Measurements from ENCODE around the gene AGO3. TPM values are rescaled to one million over a fixed set of nuclear protein-coding genes. Genes with fewer than 3 reads are reported as not detected.

AGO3 gene
- total RNA-seq, 1 experiment from 2014 or later: 26.9 TPM

- POLR2A ChIA-PET: no interaction called here
- H3K4me3 ChIP-seq (replicated peaks in 1 of 2; ENCODE audit: low read depth in 1 of 2, low read length in 2 of 2): peak within 1 kb of the TSS; percentile 96 to 98
- peaks cover 27% of the 10 kb centered on the region for H3K79me2 ChIP-seq (ENCODE audit: insufficient read depth, low read length)
- H3K27me3 ChIP-seq (ENCODE audit: insufficient read depth, low read length): no peaks in the 10 kb centered on the region
- no TSS peak for BruUV-seq (replicated peaks)
- intact Hi-C loops (cut with micrococcal nuclease): loop anchor here (2.0 to 10.0 kb wide), 2 partner anchors 158 to 234 kb away; partner anchors contain the start of gene AGO3
- RAD21 ChIA-PET (ENCODE audit: low non-redundant PET in 1 of 2, low total read pairs in 2 of 2, uncharacterized antibody in 2 of 2, unreplicated experiment in 2 of 2): no interaction called here
- peak within 1 kb of the TSS; percentile 31 for H2AFZ ChIP-seq (ENCODE audit: low read depth, low read length, poor library complexity, severe bottlenecking)
- DNase-seq (ENCODE audit: low read depth, low spot score): peak; percentile 75
- peak within 1 kb of the TSS; percentile 88 for H3K9ac ChIP-seq (ENCODE audit: low read length)
- H3K4me1 ChIP-seq (ENCODE audit: control insufficient read depth in 1 of 2, insufficient read depth in 2 of 2, low read length in 2 of 2): peaks cover 0 to 15% of the 10 kb centered on the region in 2 experiments; a peak in 2 of 4 replicates
- peak within 1 kb of the TSS; percentile 76 for H3K27ac ChIP-seq (ENCODE audit: low read depth, low read length)
- peak within 1 kb of the TSS; percentile 99 for H3K4me2 ChIP-seq (ENCODE audit: low read length)
- CTCF ChIA-PET: no interaction called here
- H3K9me3 ChIP-seq (ENCODE audit: control insufficient read depth in 1 of 2, insufficient read depth in 1 of 2, low read depth in 1 of 2, low read length in 2 of 2): no peaks in the 10 kb centered on the region
- peaks cover 17 to 23% of the 10 kb centered on the region in 2 experiments; a peak in 3 of 4 replicates for H3K36me3 ChIP-seq (ENCODE audit: control insufficient read depth in 1 of 2, insufficient read depth in 2 of 2, low read length in 2 of 2)
- H4K20me1 ChIP-seq (ENCODE audit: insufficient read depth): no peaks in the 10 kb centered on the region
- peak; percentile 82 for ATAC-seq
- H3K9me2 ChIP-seq (ENCODE audit: insufficient read depth): no peaks in the 10 kb centered on the region
- TF ChIP-seq EZH2 (IDR thresholded peaks at IDR 0.05) (no peak), POLR2A (IDR thresholded peaks at IDR 0.05; ENCODE audit: borderline replicate concordance, extremely low read depth, insufficient read depth, insufficient read length) (peak; percentile 76), ELF1 (IDR thresholded peaks at IDR 0.05; ENCODE audit: borderline replicate concordance, low read depth) (no peak; the same call in 1 of the 2 replicates), POLR2AphosphoS5 (IDR thresholded peaks at IDR 0.05; ENCODE audit: low read depth, low read length) (peak; percentile 97), CBX3 (IDR thresholded peaks at IDR 0.05; ENCODE audit: low read depth) (peak; percentile 82; the same call in 1 of the 2 replicates), TCF7L2 (IDR thresholded peaks at IDR 0.05; ENCODE audit: borderline replicate concordance, extremely low read depth, insufficient read depth, insufficient read length) (no peak), REST (IDR thresholded peaks at IDR 0.05; ENCODE audit: low read depth) (no peak), EGR1 (IDR thresholded peaks at IDR 0.05; ENCODE audit: low read depth) (peak; percentile 64; the same call in 1 of the 2 replicates), EZH2phosphoT487 (IDR thresholded peaks at IDR 0.05; ENCODE audit: borderline replicate concordance) (no peak), ATF3 (IDR thresholded peaks at IDR 0.05) (no peak), JUND (IDR thresholded peaks at IDR 0.05) (no peak), FOSL1 (IDR thresholded peaks at IDR 0.05; ENCODE audit: low read depth) (no peak), ZFX (IDR thresholded peaks at IDR 0.05) (peak; percentile 81), ZNF274 (IDR thresholded peaks at IDR 0.05; ENCODE audit: low read depth, low read length) (no peak), SIN3A (IDR thresholded peaks at IDR 0.05; ENCODE audit: low read depth) (peak; percentile 97), CEBPB (IDR thresholded peaks at IDR 0.05; ENCODE audit: low read depth) (no peak)
- TF ChIP-seq, protein P1, sequence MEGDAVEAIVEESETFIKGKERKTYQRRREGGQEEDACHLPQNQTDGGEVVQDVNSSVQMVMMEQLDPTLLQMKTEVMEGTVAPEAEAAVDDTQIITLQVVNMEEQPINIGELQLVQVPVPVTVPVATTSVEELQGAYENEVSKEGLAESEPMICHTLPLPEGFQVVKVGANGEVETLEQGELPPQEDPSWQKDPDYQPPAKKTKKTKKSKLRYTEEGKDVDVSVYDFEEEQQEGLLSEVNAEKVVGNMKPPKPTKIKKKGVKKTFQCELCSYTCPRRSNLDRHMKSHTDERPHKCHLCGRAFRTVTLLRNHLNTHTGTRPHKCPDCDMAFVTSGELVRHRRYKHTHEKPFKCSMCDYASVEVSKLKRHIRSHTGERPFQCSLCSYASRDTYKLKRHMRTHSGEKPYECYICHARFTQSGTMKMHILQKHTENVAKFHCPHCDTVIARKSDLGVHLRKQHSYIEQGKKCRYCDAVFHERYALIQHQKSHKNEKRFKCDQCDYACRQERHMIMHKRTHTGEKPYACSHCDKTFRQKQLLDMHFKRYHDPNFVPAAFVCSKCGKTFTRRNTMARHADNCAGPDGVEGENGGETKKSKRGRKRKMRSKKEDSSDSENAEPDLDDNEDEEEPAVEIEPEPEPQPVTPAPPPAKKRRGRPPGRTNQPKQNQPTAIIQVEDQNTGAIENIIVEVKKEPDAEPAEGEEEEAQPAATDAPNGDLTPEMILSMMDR (IDR thresholded peaks at IDR 0.05 in 2 of 3, conservative IDR thresholded peaks at IDR 0.05 in 1 of 3; ENCODE audit: borderline replicate concordance in 1 of 3, insufficient read depth in 1 of 3, low read depth in 2 of 3, low read length in 2 of 3): peak; percentile 81 to 98 (median 89)
- TF ChIP-seq, protein P2, sequence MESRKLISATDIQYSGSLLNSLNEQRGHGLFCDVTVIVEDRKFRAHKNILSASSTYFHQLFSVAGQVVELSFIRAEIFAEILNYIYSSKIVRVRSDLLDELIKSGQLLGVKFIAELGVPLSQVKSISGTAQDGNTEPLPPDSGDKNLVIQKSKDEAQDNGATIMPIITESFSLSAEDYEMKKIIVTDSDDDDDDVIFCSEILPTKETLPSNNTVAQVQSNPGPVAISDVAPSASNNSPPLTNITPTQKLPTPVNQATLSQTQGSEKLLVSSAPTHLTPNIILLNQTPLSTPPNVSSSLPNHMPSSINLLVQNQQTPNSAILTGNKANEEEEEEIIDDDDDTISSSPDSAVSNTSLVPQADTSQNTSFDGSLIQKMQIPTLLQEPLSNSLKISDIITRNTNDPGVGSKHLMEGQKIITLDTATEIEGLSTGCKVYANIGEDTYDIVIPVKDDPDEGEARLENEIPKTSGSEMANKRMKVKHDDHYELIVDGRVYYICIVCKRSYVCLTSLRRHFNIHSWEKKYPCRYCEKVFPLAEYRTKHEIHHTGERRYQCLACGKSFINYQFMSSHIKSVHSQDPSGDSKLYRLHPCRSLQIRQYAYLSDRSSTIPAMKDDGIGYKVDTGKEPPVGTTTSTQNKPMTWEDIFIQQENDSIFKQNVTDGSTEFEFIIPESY (IDR thresholded peaks at IDR 0.05; ENCODE audit: extremely low read depth, insufficient replicate concordance, low read length): peak; percentile 72
- TF ChIP-seq, protein P3, sequence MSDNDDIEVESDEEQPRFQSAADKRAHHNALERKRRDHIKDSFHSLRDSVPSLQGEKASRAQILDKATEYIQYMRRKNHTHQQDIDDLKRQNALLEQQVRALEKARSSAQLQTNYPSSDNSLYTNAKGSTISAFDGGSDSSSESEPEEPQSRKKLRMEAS (IDR thresholded peaks at IDR 0.05): peak; percentile 87
These were observed 157.9 kb downstream of the AGO3 start, which contains the start of gene ADPRS for GRCh38 chr1:36088577-36089392. Gene ADPRS, plus strand, starts transcription at chr1:36088892. Its CDS starts 13 bp downstream, at chr1:36088905.

Data from HCT116 (cell line).